ENCODE measurements around the gene SSX2IP. TPM values are rescaled to one million over a fixed set of nuclear protein-coding genes. Genes with fewer than 3 reads are reported as not detected.
"Not testable (repeated sequence)": the region's sequence is repeated elsewhere in the genome, so short reads cannot be mapped to it uniquely, and the experiment has no call there.

Gene SSX2IP
- total and polyA plus RNA-seq, 2 experiments from 2014 or later, result 12.3 to 20.5 TPM

- no peaks in the 10 kb centered on the region for H3K36me3 ChIP-seq
- no peak for TF ChIP-seq CTCF (IDR thresholded peaks at IDR 0.05; ENCODE audit: low read depth, low read length)
- no peaks in the 10 kb centered on the region for H3K9me3 ChIP-seq (ENCODE audit: low read depth)
- H3K4me1 ChIP-seq (ENCODE audit: low read depth), result peaks cover 4% of the 10 kb centered on the region
- DNase-seq (ENCODE audit: low read depth in 1 of 2, low spot score in 1 of 2), result no peak
- H3K4me3 ChIP-seq, result no peak overlapping the region
- H3K27ac ChIP-seq, result no peak overlapping the region
- no peaks in the 10 kb centered on the region for H3K27me3 ChIP-seq
Observed at GRCh38 chr1:84735483-84735882, 45.2 kb upstream of the SSX2IP start.

GRCh38 chr1:84732520-84732919, 42.3 kb upstream of the SSX2IP start:
- no peak for DNase-seq (ENCODE audit: low read depth in 1 of 2, low spot score in 1 of 2)
- no peak for TF ChIP-seq CTCF (IDR thresholded peaks at IDR 0.05; ENCODE audit: low read depth, low read length)
- no peak overlapping the region for H3K4me3 ChIP-seq
- H3K27me3 ChIP-seq, result no peaks in the 10 kb centered on the region
- no peaks in the 10 kb centered on the region for H3K36me3 ChIP-seq
- H3K27ac ChIP-seq, result no peak overlapping the region
- H3K4me1 ChIP-seq (ENCODE audit: low read depth), result peaks cover 1% of the 10 kb centered on the region
- no peaks in the 10 kb centered on the region for H3K9me3 ChIP-seq (ENCODE audit: low read depth)

- Histone ChIP-seq H3K4me1 (ENCODE audit: low read depth) (no peaks in the 10 kb centered on the region), H3K9me3 (ENCODE audit: low read depth) (no peaks in the 10 kb centered on the region), H3K36me3 (no peaks in the 10 kb centered on the region), H3K27ac (no peak overlapping the region), H3K27me3 (no peaks in the 10 kb centered on the region), H3K4me3 (no peak overlapping the region)
- no peak for TF ChIP-seq CTCF (IDR thresholded peaks at IDR 0.05; ENCODE audit: low read depth, low read length)
- DNase-seq (ENCODE audit: low read depth in 1 of 2, low spot score in 1 of 2), result no peak
Observed at GRCh38 chr1:84731519-84731918, 41.3 kb upstream of the SSX2IP start.

- H3K4me3 ChIP-seq; H3K27me3 ChIP-seq; DNase-seq (ENCODE audit: low read depth in 1 of 2, low spot score in 1 of 2); H3K4me1 ChIP-seq (ENCODE audit: low read depth); H3K27ac ChIP-seq; H3K36me3 ChIP-seq; H3K9me3 ChIP-seq (ENCODE audit: low read depth): not testable (repeated sequence)
Observed at GRCh38 chr1:84727711-84728110, 37.5 kb upstream of the SSX2IP start.

GRCh38 chr1:84726593-84727499, 36.6 kb upstream of the SSX2IP start:
- DNase-seq (ENCODE audit: low read depth in 1 of 2, low spot score in 1 of 2), result no peak
- Histone ChIP-seq H3K36me3 (no peaks in the 10 kb centered on the region), H3K4me3 (no peak overlapping the region), H3K9me3 (ENCODE audit: low read depth) (no peaks in the 10 kb centered on the region), H3K27ac (no peak overlapping the region), H3K27me3 (no peaks in the 10 kb centered on the region), H3K4me1 (ENCODE audit: low read depth) (no peaks in the 10 kb centered on the region)
- TF ChIP-seq CTCF (IDR thresholded peaks at IDR 0.05; ENCODE audit: low read depth, low read length), result no peak

- Histone ChIP-seq H3K27me3 (no peaks in the 10 kb centered on the region), H3K36me3 (no peaks in the 10 kb centered on the region), H3K4me3 (no peak overlapping the region), H3K9me3 (ENCODE audit: low read depth) (no peaks in the 10 kb centered on the region), H3K27ac (no peak overlapping the region), H3K4me1 (ENCODE audit: low read depth) (peaks cover 3% of the 10 kb centered on the region)
- no peak for TF ChIP-seq CTCF (IDR thresholded peaks at IDR 0.05; ENCODE audit: low read depth, low read length)
- DNase-seq (ENCODE audit: low read depth in 1 of 2, low spot score in 1 of 2), result no peak
Observed at GRCh38 chr1:84724128-84724860, 34.0 kb upstream of the SSX2IP start.
